ENCODE measurements around the gene ADA.

DNA sequence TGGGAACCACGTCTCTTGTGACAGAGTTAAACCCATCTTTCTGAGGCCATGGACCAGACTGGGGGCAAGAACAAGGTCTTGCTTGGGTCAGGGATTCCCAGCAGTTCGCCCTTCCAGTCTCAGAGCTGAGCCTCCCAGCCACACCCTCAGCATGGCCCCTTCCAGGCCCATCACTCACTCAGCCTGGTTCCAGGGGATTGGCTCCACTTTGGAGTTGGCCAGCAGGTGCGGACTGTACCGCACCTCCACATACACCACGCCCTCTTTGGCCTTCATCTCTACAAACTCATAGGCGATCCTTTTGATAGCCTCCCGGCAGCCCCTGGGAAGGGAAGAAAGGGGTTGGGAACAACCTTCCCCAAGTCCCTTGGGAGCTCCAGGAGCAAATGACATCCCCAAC, 25.2 kb downstream of the ADA start:
- TF ChIP-seq POLR2AphosphoS5 (IDR thresholded peaks at IDR 0.05; ENCODE audit: low read depth, low read length) (no peak), TAF1 (IDR thresholded peaks at IDR 0.05; ENCODE audit: borderline replicate concordance, insufficient read depth, low read length) (no peak), SIN3A (IDR thresholded peaks at IDR 0.05; ENCODE audit: borderline replicate concordance, insufficient read depth, low read length) (no peak), FOXP2 (optimal IDR thresholded peaks at IDR 0.05; ENCODE audit: borderline replicate concordance, extremely low read depth, extremely low read length, insufficient read depth) (no peak)
- TF ChIP-seq, protein P1, sequence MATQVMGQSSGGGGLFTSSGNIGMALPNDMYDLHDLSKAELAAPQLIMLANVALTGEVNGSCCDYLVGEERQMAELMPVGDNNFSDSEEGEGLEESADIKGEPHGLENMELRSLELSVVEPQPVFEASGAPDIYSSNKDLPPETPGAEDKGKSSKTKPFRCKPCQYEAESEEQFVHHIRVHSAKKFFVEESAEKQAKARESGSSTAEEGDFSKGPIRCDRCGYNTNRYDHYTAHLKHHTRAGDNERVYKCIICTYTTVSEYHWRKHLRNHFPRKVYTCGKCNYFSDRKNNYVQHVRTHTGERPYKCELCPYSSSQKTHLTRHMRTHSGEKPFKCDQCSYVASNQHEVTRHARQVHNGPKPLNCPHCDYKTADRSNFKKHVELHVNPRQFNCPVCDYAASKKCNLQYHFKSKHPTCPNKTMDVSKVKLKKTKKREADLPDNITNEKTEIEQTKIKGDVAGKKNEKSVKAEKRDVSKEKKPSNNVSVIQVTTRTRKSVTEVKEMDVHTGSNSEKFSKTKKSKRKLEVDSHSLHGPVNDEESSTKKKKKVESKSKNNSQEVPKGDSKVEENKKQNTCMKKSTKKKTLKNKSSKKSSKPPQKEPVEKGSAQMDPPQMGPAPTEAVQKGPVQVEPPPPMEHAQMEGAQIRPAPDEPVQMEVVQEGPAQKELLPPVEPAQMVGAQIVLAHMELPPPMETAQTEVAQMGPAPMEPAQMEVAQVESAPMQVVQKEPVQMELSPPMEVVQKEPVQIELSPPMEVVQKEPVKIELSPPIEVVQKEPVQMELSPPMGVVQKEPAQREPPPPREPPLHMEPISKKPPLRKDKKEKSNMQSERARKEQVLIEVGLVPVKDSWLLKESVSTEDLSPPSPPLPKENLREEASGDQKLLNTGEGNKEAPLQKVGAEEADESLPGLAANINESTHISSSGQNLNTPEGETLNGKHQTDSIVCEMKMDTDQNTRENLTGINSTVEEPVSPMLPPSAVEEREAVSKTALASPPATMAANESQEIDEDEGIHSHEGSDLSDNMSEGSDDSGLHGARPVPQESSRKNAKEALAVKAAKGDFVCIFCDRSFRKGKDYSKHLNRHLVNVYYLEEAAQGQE (IDR thresholded peaks at IDR 0.05; ENCODE audit: insufficient read depth in 1 of 2, low read depth in 2 of 2, low read length in 2 of 2), result no peak

Measured in PFSK-1 (cell line).